HFFc6 (cell line): Measurements from ENCODE around the gene SRP14. TPM values are rescaled to one million over a fixed set of nuclear protein-coding genes. Genes with fewer than 3 reads are reported as not detected.

Source experiments
- DNase-seq: peaks from one replicate; pipeline ENCODE4 v3.0.0-alpha.2; 2018
- H3K27ac Mint-ChIP-seq: 2 replicates; pipeline ENCODE4 v1.8.0; 2020; ENCODE audit warnings: mild to moderate bottlenecking, mixed read lengths
- H3K27me3 Mint-ChIP-seq: 2 replicates; pipeline ENCODE4 v1.8.0; 2021; ENCODE audit warnings: mild to moderate bottlenecking, moderate library complexity, mixed read lengths; ENCODE audit not compliant: insufficient read depth
- H3K36me3 Mint-ChIP-seq: 2 replicates; pipeline ENCODE4 v1.8.0; 2021; ENCODE audit warnings: low read depth, mixed read lengths
- H3K4me1 Mint-ChIP-seq: 2 replicates; pipeline ENCODE4 v1.8.0; 2020; ENCODE audit warnings: low read depth, mixed read lengths
- H3K4me3 Mint-ChIP-seq: 2 replicates; pipeline ENCODE4 v1.8.0; 2020; ENCODE audit warnings: mild to moderate bottlenecking, moderate library complexity, mixed read lengths
- H3K9me3 Mint-ChIP-seq: 2 replicates; pipeline ENCODE4 v1.8.0; 2020; ENCODE audit warnings: mild to moderate bottlenecking, mixed read lengths
- CTCF ChIP-seq: fragments of 200-600 bp; sonication (generic); IDR thresholded peaks from 2 replicates; pipeline ENCODE4 v1.5.0; 2021; ENCODE audit warnings: antibody characterized with exemption, mild to moderate bottlenecking
- total RNA-seq, 6 experiments: library from RNA; stranded (reverse); fragmentation: NEBNext Ultra II Directional; extraction: Animal tissue kit (Norgen Biotek cat#: 25700); gene quantifications; 2 replicates in 1 of 6; 3 replicates in 5 of 6; pipeline ENCODE4 v1.2.3, GENCODE V29; 2021

Gene SRP14
- total RNA-seq, 6 experiments from 2014 or later: 177 to 227 (median 212) TPM

- H3K27ac Mint-ChIP-seq: no peak overlapping the region
- DNase-seq: no peak
- H3K4me3 Mint-ChIP-seq: peak overlapping the region; percentile 83
- H3K27me3 Mint-ChIP-seq: peaks cover 9% of the 10 kb centered on the region
- H3K9me3 Mint-ChIP-seq: no peaks in the 10 kb centered on the region
- H3K4me1 Mint-ChIP-seq: peaks cover 32% of the 10 kb centered on the region
- H3K36me3 Mint-ChIP-seq: no peaks in the 10 kb centered on the region
- TF ChIP-seq CTCF: no peak
Observed at GRCh38 chr15:40082195-40082883, 43.4 kb upstream of the SRP14 start.

- peak; percentile 4; the same call in 1 of the 2 replicates for TF ChIP-seq CTCF
- Mint-ChIP-seq H3K27ac (peak overlapping the region; percentile 32; the same call in 1 of the 2 replicates), H3K36me3 (no peaks in the 10 kb centered on the region), H3K27me3 (peaks cover 9% of the 10 kb centered on the region), H3K9me3 (no peaks in the 10 kb centered on the region), H3K4me1 (peaks cover 32% of the 10 kb centered on the region), H3K4me3 (peak overlapping the region; percentile 83)
- DNase-seq: peak; percentile 24
Observed at GRCh38 chr15:40081691-40082194, 42.8 kb upstream of the SRP14 start.

- Mint-ChIP-seq H3K27ac (no peak overlapping the region), H3K4me1 (peaks cover 32% of the 10 kb centered on the region), H3K9me3 (no peaks in the 10 kb centered on the region), H3K27me3 (peaks cover 8% of the 10 kb centered on the region; the same call in 1 of the 2 replicates), H3K4me3 (peak overlapping the region; percentile 28), H3K36me3 (no peaks in the 10 kb centered on the region)
- no peak for TF ChIP-seq CTCF
- DNase-seq: no peak
Observed at GRCh38 chr15:40080847-40081246, 41.9 kb upstream of the SRP14 start.

- Mint-ChIP-seq H3K36me3 (no peaks in the 10 kb centered on the region), H3K27ac (no peak overlapping the region), H3K27me3 (peaks cover 10% of the 10 kb centered on the region; the same call in 1 of the 2 replicates), H3K4me1 (peaks cover 30% of the 10 kb centered on the region), H3K9me3 (no peaks in the 10 kb centered on the region), H3K4me3 (no peak overlapping the region)
- no peak for TF ChIP-seq CTCF
- DNase-seq: no peak
Observed at GRCh38 chr15:40080104-40080503, 41.1 kb upstream of the SRP14 start.

GRCh38 chr15:40079456-40079855 is 40.5 kb upstream of the SRP14 start:
- Mint-ChIP-seq H3K27me3 (peaks cover 10% of the 10 kb centered on the region; the same call in 1 of the 2 replicates), H3K4me1 (peaks cover 24% of the 10 kb centered on the region), H3K4me3 (no peak overlapping the region), H3K27ac (no peak overlapping the region), H3K9me3 (no peaks in the 10 kb centered on the region), H3K36me3 (no peaks in the 10 kb centered on the region)
- TF ChIP-seq CTCF: no peak
- no peak for DNase-seq
